GM19239 (cell line): ENCODE results near the gene B3GALNT2.
"Not testable (repeated sequence)": the region's sequence is repeated elsewhere in the genome, so short reads cannot be mapped to it uniquely, and the experiment has no call there.

Experiments
- DNase-seq: peaks from one replicate; pipeline ENCODE4 v3.0.0; 2011; ENCODE audit warnings: low spot score; ENCODE audit not compliant: insufficient read length
- FAIRE-seq: peaks from 2 replicates; lab custom pipeline; 2011; peaks lifted over from hg19 to GRCh38; lab: Jason Lieb, UNC

Gene B3GALNT2

DNA sequence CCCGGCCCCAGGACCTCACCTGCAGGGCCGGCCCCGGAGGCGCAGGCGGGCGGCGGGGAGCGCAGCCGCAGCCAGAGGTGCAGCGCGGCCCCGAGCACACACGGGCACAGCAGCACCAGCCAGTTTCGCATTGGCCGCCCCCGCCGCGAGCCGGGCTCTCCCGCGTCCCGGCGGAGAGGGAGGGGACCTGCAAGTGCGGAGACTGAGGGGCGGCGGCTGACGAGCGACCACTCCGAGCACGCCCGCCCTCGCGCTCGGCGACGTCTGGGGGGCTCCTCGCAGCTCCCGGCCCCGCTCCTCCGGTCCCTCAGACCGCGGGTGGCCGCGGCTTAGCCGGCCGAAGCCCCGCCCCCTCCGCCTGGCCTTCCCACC, at the start of gene B3GALNT2:
Gene B3GALNT2, minus strand, starts transcription at position 331 of the 372 bp plus-strand sequence. Its CDS starts 200 bp downstream, at position 131.
- peak; percentile 34 for DNase-seq
- FAIRE-seq, result no peak

DNA sequence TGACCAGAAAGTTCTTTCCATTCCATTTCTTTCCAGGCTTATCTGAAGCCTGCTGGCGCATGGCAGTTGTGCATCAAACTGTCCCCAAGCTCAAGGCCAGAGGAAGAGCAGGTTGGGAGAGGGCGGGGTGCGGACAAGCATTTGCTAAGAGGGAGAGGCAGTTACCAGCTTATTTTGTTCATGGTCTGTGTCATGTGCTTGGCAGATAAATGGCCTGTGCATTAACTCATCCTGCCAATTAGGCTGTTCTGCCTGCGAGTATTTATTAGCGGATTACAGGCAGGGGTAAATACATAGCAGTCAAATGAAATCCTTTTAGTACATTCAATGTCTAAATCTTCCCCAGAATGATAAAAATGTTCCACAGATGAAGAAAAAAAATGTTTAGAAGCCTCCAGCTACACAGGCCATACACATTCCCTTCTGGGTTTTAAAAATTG, 48.9 kb upstream of the B3GALNT2 start:
- FAIRE-seq (no peak), DNase-seq (no peak)

DNA sequence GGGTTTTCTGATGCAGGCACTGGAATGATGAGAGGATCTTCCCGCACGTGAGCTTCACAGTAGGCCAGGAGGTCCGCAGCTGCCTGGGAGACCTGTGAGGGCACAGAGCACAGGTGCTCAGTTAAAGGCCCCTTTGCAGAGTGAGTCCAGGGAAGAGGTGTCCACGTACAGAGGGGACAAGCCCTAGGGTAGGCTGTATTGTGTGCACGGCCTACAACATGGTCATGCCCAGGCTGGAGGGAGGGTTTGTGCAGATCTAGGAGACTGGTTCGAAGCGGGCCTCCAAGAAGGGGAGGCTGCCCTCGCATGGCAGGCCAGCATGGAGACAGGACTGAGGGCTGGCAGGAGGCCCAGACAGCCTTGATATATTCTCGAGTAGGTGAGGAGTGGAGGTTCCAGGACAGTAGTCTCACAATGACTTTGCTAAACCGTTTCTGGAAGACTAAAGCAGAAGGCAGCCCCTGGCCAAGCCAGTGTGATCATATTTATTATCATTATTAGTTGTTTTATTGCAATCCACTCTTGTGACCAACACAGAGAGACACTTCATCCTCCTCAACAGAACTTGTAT, 48.0 kb upstream of the B3GALNT2 start:
- FAIRE-seq (no peak), DNase-seq (no peak)

DNA sequence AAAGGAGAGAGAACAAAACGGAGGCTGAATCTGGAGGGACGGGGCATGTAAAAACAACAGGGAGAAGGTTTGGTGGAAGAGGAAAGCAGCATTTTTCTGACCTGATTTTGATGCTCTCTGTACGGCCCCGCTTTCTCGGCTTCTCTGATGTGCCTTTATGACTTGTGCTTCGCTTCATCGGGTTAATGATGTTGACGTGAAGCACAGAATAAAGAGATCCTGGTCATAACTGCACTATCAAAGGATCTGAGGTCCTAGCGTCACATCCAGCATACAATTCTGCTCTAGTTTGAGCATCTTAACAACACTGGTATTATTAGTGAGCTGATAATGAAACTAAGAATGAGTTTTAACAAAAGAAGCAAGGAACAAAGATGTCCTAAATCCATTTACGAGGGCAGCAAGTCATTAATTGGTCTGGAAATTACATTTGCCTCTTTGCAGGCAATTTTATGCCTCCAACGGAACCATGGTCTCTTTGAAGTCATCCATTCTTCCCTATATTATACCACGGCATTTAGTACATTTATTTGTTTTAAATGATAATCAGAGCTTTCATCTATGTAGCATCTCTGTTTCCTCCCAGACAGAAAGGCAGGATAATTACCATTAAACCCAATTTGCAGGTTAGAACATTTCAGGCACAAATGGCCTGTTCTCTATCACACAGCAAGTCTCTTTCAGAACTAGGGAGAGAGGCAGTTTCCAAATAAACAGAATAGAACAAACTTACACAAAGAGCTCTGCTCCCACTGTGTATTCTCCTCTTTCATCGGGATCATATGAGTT, 45.3 kb upstream of the B3GALNT2 start:
- FAIRE-seq (no peak), DNase-seq (no peak)

DNA sequence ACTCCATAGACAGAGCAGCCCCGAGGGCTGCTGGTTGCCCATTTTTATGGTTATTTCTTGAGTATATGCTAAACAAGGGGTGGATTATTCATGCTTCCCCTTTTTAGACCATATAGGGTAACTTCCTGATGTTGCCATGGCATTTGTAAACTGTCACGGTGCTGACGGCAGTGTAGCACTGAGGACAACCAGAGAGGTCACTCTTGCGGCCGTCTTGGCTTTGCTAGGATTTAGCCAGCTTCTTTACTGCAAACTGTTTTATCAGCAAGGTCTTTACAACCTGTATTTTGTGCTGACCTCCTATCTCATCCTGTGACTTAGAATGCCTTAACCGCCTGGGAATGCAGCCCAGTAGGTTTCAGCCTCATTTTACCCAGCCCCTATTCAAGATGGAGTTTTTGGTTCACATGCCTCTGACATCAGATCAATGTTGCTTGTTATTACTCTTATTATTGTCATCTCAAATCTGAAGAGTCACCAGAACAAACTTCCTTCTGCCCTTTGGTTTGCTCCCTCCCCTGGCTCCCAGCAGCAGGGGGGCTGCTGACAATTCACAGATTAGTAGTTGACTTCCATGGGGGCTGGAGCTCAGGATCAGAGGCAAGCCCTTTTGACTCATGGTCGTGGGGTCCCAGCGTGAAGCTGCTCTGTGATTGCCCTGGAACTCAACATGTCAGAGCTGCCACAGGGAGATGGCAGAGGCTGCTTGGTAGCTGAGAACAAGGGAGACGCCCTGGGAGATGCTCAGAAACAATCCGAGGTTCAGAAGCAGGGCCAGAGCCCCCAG, 42.3 kb upstream of the B3GALNT2 start:
- not testable (repeated sequence) for DNase-seq, FAIRE-seq

DNA sequence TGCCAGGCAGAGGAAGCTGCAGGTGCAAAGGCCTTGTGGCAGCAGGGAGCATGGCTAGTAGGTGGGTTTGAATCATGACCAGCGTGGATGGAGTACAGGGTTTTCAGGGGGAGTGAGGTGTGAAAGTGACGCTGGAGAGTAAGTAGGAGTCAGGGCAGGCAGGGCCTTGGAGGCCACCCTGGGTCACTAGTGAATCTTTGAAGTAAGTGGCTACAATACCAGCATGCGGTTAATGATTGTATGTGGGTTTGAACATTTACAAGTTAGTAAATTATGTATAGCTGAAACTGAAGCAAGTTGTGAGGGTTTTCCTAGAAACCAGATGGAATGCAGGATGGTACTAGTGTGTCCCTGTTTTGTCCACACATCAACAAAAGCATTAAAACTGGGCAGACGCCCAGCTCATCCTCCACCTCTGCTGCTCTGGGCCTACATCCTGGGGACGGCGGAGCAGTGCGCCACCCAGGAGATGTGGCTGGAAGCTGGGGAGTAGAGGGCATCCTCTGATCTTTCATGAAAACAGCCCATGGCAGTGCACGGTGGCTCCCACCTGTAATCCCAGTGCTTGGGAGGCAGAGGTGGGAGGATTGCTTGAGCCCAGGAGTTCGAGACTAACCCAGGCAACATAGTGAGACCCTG, 41.2 kb upstream of the B3GALNT2 start:
- DNase-seq (no peak), FAIRE-seq (no peak)

DNA sequence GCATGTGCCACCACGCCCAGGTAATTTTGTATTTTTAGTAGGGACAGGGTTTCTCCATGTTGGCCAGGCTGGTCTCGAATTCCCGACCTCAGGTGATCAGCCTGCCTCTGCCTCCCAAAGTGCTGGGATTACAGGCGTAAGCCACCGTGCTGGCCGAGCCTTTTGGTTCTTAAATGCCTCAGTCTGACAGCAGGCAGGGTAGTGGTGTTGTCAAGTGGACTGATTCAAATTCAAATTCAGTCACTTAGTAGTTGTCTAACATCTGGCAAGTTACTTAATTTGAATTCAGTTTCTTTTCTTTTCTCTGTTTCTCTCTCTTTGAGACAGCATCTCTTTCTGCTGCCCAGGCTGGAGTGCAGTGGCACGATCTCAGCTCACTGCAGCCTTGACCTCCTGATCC, 38.6 kb upstream of the B3GALNT2 start:
- not testable (repeated sequence) for FAIRE-seq, DNase-seq

DNA sequence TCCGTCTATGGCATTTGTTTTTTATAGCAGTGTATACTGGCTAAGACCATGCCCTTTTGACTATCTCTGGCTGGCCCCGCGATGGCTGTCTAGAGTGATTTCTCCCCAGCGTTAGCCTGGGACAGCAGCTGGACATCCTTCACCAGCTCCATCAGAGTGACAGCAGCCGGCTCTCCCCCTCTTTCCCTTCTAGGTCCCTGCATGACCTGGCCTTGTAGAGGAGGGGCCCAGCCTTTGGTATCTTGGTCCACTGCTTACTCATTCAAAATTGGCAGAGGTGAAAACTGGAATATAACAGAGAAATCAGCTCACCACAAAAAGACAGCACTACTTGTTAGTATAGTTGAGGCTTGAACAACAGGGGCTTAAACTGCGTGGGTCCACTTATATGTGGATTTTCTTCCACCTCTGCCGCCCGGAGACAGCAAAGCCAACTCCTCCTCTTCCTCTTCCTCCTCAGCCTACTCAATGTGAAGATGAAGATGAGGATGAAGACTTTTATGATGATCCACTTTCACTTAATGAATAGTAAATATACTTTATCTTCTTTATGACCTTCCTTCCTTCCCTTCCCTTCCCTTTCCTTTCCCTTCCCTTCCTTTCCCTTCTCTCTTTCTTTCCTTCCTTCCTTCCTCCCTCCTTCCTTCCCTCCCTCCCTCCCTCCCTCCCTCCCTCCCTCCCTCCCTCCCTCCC, 29.4 kb upstream of the B3GALNT2 start:
- FAIRE-seq (no peak), DNase-seq (no peak)

DNA sequence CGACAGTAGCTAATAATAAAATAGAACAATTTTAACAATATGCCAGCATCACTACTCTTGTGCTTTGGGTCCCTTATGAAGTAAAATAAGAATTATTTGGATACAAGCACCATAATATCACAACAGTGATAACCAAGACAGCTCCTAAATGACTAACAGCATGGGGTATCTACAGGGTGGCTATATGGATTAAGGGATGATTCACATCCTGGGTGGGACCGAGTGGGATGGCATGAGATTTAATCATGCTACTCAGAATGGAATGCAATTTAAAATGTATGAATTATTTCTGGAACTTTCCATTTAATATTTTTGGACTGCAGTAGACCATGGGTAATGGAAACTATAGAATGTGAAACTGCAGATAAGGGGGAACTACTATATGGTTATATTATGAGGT, 28.1 kb upstream of the B3GALNT2 start:
- DNase-seq (no peak), FAIRE-seq (no peak)

DNA sequence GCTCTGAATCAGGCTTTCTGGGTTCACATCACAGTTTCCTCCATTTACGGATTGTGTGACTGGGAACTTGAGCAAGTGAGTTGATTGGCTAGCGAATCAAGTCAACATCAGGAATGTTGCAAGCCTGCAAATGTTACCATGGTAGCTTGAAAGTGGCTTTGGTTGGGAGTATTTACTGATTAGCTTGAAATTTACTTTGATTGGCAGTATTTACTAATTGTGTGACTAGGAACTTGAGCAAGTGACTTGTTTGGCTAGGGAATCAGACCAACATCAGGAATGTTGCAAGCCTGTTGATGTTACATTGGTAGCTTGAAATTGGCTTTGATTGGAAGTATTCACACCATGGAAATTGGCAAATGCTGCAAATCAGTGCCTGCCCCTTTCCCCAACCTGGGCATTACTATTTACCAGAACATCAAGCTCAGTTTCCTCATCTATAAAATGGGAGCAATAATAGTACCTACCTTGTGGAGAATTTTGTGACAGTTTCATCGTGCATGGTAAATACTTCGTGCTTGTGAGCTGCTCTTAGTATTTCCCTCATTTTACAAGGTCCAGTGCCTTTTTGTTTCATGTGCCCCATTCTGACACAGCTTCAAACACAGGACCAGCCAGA, 23.1 kb upstream of the B3GALNT2 start:
- no peak for FAIRE-seq
- no peak for DNase-seq

DNA sequence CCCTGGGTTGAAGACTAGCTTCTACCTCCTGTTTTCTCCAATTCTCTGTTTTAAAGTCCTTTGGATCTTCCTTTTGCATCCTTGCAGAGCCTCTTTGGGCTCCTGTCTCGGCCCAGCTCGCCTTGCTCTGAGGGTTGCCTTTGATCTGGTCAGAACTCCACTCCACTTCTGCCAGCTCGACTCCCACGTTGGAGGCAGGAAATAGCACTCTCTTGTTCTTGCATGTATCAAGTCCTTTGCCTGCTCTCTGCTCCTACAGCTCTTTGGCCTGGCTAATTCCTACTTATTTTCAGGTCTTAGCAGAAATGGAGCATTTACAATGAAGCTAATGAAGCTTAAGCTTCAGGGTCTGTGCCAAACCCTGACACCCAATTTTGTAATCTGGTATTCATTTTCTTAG, 21.1 kb upstream of the B3GALNT2 start:
- no peak for DNase-seq
- no peak for FAIRE-seq

DNA sequence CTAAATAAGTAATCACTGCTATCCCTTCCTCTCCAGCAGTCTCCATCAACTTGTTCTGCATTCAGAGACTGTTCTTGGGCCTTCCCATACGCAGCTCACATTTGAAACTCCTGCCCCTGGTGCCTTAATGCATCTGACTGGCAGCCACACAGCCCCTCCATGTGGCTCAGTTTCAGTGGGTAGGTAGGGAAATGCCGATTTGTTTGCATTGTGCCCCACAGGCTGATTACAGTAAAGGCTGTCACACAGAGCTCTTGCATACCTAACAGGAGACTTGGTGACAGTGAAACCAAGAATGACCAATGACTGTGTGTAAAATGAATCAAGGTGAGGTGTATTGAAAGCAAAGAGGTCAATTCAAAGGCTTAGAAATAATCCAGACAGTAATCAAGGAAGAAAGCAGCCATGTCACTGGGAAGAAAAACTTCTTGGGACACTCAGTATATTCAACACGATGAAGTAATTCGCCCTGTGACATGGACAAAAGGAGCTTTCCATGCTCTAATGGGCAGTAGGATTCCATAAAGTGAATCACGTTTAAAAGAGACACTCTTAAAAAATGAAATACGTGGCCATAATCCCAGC, 12.7 kb upstream of the B3GALNT2 start:
- no peak for DNase-seq
- no peak for FAIRE-seq

DNA sequence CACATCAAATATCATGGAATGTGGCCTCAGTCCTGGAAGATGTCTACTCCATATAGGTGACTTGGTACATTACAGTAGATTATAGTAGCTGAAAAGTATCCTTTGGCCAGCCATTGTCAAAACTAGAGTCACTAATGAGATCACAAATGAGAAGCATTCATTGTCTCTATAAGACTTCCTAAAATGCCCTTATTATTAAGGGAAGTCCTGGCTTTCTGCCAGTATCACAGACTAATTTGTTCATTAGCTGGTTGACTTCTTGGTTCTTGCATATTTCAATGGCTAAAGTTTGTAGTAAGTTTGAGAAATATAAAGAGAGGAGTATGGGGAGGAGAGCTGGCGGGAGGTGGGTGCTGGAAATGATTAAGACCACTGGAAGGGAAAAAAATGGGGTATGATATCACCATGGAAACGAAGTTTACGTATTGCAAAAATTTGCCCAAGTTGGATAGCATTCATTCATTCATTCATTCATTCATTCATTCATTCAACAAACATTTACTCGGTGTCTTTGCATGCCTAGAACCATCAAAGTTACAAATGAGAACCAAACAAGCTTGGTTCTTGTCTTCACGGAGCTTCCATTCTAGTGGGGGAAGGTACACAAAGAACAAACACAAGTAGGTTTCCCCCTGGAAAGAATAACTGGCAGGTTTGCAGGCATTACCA, 11.7 kb upstream of the B3GALNT2 start:
- FAIRE-seq (no peak), DNase-seq (no peak)

DNA sequence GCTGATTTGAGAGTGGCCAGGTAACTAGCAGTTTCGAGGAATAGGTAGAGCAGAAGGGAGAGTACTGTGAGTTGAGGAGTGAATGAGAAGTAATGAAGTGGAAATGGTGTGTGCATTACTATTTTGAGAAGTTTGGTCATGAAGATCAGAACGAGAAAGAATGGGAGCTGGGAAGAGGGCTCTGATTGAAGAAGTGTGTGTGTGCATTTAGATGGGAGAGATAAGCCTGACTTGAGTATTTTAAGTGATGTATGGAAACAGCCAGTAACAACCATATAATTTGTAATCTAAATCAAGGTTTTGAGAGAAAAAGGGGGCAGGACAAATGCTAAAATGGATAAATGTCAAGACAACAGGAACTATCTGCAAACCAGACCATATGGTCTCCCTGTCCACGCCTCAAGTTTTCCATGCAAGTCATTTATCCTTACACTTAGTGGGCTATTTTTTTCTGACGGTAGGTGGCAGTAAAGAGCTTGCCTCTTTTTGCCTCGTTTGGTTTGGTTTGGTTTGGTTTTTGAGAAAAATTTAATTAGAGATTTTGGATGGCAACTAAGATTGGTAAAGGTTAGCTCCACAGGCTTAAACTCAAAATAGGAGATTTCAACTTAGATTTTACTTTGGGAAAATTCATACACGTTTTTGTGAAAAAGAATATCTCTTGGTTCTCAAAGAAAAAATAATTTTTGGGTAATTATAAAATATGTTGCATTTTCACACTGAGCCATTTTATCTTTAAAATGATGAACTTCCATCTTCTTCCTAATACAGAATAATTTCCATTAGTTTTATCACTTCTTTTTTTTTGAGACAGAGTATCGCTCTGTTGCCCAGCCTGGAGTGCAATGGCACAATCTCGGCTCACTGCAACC, 9.5 kb upstream of the B3GALNT2 start:
- FAIRE-seq (peak; percentile 88), DNase-seq (no peak)

DNA sequence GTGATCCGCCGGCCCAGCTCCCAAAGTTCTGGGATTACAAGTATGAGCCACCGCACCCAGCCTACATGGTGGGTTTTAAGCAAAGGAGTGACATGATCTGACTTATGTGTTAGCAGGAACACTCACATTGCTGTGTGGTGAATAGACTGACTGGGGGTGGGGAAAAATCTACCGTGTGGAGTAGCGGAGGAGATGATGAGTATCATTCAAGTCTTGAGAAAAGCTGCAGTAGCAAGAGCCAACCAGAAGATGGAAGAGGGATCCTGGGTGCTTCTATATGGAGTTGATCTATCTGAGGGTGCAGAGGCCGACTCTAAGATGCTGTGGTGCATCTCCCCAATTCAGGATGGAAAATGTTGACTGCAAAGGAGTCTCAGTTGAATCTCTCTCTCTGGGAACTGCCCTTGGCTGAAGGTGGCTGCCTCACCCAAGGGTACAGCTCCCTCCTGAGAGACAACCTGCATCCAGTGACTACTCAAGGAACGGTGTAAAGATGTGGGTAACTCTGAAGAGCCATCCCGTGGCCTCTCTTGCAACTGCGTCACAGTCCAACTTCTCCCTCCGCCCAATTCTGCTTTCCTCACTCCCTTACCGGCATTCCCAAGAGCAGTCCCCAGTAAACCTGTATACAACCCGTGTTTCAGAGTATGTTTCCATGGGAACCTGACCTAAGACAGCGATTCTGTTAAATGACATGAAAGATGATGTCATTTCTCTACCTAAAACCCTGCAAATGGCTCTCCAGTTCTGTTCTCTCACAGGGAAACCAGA, 7.4 kb upstream of the B3GALNT2 start:
- DNase-seq (no peak), FAIRE-seq (no peak)

DNA sequence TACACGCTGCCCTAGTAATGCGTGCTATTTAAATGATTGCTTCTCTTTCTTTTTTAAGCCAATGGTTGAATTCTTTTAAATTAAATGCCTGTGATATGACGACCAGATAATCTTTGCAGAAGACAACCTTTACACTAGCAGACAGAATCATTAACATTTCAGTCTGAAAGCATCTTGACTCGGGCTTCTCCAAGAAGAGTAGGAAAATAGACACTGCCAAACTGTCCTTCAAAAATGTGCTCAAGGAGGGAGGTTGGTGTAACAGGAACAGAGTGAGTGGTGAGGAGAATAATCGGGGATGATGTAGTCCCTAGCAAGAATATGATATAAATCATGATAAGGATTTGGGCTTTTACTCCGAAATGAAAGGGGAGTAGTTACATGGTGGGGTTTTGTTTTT, 6.6 kb upstream of the B3GALNT2 start:
- no peak for FAIRE-seq
- no peak for DNase-seq

DNA sequence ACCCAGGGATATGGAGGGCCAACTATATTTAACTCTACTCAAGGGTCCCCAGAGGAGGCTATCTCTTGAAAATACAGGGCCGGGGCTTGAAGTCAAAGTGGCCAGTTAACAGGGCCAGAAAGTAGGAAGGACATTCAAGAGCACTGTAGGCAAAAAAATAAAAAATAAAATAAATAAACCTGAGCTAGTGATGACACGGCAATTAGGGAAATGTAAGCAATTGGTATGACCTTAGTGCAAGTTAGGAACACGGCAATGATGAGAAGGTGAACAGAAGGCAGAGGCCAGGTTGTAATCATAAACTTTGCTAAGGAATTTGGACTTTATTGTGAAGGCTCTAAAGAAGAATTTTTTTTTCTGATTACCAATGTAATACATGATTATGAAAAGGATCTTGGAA, 3.4 kb upstream of the B3GALNT2 start:
- FAIRE-seq (no peak), DNase-seq (no peak)
